Adrenal gland (tissue), 5 donors: ENCODE results near the gene MFN2.

ENCODE experiments used
- CTCF ChIP-seq, 6 experiments: fragments of 450-650 bp in 4 of 6; fragments of 200-600 bp in 2 of 6; sonication (generic) in 1 of 6; IDR thresholded peaks; 1 replicate in 5 of 6; 2 replicates in 1 of 6; pipeline versions ENCODE4 v1.5.1 to v1.8.0; 2016 to 2021; ENCODE audit warnings: antibody characterized with exemption in 6 of 6, mild to moderate bottlenecking in 2 of 6, moderate library complexity in 1 of 6
- POLR2A ChIP-seq, 2 donors: fragments of 450-650 bp; IDR thresholded peaks; one replicate each; pipeline ENCODE4 v1.6.1; 2017; ENCODE audit warnings: antibody characterized with exemption in 2 of 2, mild to moderate bottlenecking in 2 of 2, moderate library complexity in 1 of 2
- donor health status: DM: no; HTN: no; CAD: no.

- TF ChIP-seq CTCF (IDR thresholded peaks at IDR 0.05): no peak
- TF ChIP-seq POLR2A (IDR thresholded peaks at IDR 0.05): no peak
These were observed 19.5 kb upstream of the MFN2 start for GRCh38 chr1:11960715-11961114.
